Glutamatergic neuron (in vitro differentiated cells): Measurements from ENCODE around the gene LSAMP. TPM values are rescaled to one million over a fixed set of nuclear protein-coding genes. Genes with fewer than 3 reads are reported as not detected.

ENCODE experiments used
- DNase-seq: peaks from one replicate; pipeline ENCODE4 v3.0.0; 2022
- H3K27ac Mint-ChIP-seq: one replicate; pipeline ENCODE4 v1.8.0; 2020; ENCODE audit warnings: mild to moderate bottlenecking, mixed read lengths, inconsistent platforms; ENCODE audit not compliant: unreplicated experiment
- H3K27me3 Mint-ChIP-seq: one replicate; pipeline ENCODE4 v1.8.0; 2020; ENCODE audit warnings: mild to moderate bottlenecking, moderate library complexity, mixed read lengths, inconsistent platforms; ENCODE audit not compliant: unreplicated experiment
- H3K36me3 Mint-ChIP-seq: one replicate; pipeline ENCODE4 v1.8.0; 2020; ENCODE audit warnings: mild to moderate bottlenecking, mixed read lengths, inconsistent platforms; ENCODE audit not compliant: unreplicated experiment
- H3K4me1 Mint-ChIP-seq: one replicate; pipeline ENCODE4 v1.8.0; 2020; ENCODE audit warnings: mild to moderate bottlenecking, low read depth, mixed read lengths, inconsistent platforms; ENCODE audit not compliant: unreplicated experiment
- H3K4me3 Mint-ChIP-seq: one replicate; pipeline ENCODE4 v1.8.0; 2020; ENCODE audit warnings: mild to moderate bottlenecking, mixed read lengths, inconsistent platforms; ENCODE audit not compliant: unreplicated experiment
- H3K9me3 Mint-ChIP-seq: one replicate; pipeline ENCODE4 v1.8.0; 2020; ENCODE audit warnings: mild to moderate bottlenecking, moderate library complexity, mixed read lengths, inconsistent platforms; ENCODE audit not compliant: unreplicated experiment
- total RNA-seq: library from RNA; stranded (reverse); fragmentation: NEBNext Ultra II Directional; extraction: Animal tissue kit (Norgen Biotek cat#: 25700); gene quantifications from one replicate; pipeline ENCODE4 v1.2.1, GENCODE V29; 2021; ENCODE audit not compliant: unreplicated experiment
- TF ChIP-seq, protein P1 (sequence below): fragments of 200-600 bp; sonication (generic); IDR thresholded peaks from one replicate; pipeline ENCODE4 v1.5.0; 2021; ENCODE audit not compliant: partially characterized antibody, unreplicated experiment

Gene LSAMP
- total RNA-seq, 1 donor from 2014 or later = 67.1 TPM

DNA sequence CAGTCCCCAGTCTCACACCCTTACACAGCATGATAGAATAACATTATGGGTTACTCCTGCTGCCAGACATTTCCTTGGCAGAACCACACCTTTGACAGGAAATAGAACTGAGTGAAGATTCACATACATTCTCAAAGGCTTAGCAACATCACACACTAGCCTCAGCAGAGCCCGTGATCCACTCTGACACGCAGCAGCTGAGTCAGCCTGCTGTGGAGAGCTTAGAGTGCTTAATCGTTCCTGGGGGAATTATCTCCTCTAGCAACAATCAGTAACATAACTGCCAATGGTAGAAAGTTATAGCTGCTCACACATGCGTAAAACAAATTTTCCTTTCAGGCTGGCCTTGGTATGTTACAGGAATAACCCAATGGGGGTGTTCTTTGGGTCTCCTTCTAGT, 439.9 kb downstream of the LSAMP start:
- Mint-ChIP-seq H3K27ac (no peak overlapping the region), H3K27me3 (peaks cover 2% of the 10 kb centered on the region), H3K9me3 (peaks cover 3% of the 10 kb centered on the region), H3K4me3 (no peak overlapping the region), H3K36me3 (no peaks in the 10 kb centered on the region), H3K4me1 (peaks cover 32% of the 10 kb centered on the region)
- DNase-seq = peak; percentile 56
- TF ChIP-seq, protein P1, sequence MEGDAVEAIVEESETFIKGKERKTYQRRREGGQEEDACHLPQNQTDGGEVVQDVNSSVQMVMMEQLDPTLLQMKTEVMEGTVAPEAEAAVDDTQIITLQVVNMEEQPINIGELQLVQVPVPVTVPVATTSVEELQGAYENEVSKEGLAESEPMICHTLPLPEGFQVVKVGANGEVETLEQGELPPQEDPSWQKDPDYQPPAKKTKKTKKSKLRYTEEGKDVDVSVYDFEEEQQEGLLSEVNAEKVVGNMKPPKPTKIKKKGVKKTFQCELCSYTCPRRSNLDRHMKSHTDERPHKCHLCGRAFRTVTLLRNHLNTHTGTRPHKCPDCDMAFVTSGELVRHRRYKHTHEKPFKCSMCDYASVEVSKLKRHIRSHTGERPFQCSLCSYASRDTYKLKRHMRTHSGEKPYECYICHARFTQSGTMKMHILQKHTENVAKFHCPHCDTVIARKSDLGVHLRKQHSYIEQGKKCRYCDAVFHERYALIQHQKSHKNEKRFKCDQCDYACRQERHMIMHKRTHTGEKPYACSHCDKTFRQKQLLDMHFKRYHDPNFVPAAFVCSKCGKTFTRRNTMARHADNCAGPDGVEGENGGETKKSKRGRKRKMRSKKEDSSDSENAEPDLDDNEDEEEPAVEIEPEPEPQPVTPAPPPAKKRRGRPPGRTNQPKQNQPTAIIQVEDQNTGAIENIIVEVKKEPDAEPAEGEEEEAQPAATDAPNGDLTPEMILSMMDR = no peak

DNA sequence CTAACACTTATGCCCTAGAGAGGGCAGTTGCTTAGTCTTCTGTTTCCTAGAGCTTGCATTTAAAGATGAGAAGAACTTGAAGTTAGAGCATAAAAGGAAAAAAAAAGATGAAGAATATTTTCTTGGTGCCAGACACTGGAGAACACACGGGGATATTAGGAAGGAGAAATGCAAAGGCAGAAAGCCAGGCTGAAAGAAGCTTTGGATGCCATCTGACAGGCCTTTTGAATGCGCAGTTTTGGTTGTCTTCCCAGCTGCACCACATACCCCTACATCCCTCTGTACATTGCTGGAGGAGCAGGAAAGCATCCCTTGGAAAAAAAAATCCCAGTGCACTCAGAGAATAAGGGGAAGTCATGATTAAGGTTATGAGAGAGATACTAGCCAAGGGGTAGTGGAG, 443.1 kb downstream of the LSAMP start:
- TF ChIP-seq, protein P1 = no peak
- Mint-ChIP-seq H3K4me3 (no peak overlapping the region), H3K9me3 (peaks cover 9% of the 10 kb centered on the region), H3K27ac (no peak overlapping the region), H3K4me1 (peaks cover 57% of the 10 kb centered on the region), H3K36me3 (no peaks in the 10 kb centered on the region), H3K27me3 (peaks cover 8% of the 10 kb centered on the region)
- no peak for DNase-seq

DNA sequence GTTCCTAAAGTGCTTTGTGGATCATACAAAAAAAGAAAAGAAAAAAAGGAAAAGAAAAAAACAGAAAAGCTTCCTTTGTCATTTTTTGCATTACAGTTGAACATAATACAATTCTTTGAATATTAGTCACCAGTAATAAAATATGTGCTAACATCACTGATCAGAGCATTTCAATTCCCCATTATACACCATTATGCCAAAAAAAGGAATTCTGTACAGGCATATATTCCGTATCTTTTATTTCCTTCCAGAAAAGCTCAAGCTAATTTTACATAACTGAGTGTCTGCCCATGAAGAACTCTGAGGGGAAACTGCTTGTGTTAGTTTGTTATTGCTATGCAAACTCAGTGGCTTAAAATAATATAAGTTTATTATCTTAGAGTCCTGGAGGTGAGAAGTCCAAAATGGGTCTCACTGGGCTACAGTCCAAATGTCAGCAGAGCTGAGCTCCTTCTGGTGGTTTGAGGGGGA, 444.1 kb downstream of the LSAMP start:
- Mint-ChIP-seq H3K36me3 (no peaks in the 10 kb centered on the region), H3K4me1 (peaks cover 60% of the 10 kb centered on the region), H3K27ac (peak overlapping the region; percentile 71), H3K27me3 (peaks cover 8% of the 10 kb centered on the region), H3K9me3 (peaks cover 9% of the 10 kb centered on the region), H3K4me3 (no peak overlapping the region)
- DNase-seq = no peak
- TF ChIP-seq, protein P1 = no peak

DNA sequence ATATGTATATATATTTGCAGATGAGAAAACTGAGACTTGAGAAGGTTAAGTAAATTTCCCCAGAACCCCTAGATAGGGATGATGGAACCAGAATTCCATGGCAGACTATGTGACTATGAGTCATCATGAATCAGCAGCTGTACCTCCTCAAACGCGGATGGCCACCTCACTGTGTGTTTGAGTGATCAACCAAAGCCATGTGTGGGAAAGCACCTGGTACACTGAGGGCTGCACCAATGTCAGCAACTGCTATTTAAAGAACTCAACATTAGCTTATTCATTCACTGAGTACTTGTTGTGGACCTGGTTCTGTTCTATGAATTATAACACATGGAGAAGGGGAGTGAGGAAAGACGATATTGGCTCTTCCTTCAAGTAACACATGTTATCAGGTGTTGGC, 445.0 kb downstream of the LSAMP start:
- no peak for DNase-seq
- Mint-ChIP-seq H3K27me3 (peaks cover 7% of the 10 kb centered on the region), H3K27ac (peak overlapping the region; percentile 71), H3K9me3 (peaks cover 9% of the 10 kb centered on the region), H3K4me3 (no peak overlapping the region), H3K36me3 (no peaks in the 10 kb centered on the region), H3K4me1 (peaks cover 56% of the 10 kb centered on the region)
- TF ChIP-seq, protein P1 = no peak

DNA sequence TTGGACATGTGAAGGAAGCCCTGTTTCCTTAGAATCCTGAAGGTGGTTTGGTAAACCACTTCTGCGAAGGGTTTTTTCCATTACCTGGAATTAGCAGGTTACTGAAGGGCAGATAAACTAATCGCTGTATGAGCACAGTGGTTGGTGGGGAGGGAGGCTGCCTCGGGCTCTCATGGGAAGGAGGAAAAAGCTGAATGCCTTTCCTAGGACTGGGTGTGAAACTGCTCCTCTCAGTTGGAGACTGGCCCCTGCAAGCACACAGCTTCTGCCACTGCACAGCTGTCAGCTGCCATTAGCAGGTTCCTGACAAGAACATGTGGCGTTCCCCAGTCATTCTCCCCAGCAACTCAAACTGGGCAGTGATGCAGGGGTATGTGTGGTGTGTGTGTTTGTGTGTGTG, 445.7 kb downstream of the LSAMP start:
- H3K4me3 Mint-ChIP-seq = peak overlapping the region; percentile 74
- H3K9me3 Mint-ChIP-seq = peaks cover 9% of the 10 kb centered on the region
- no peaks in the 10 kb centered on the region for H3K36me3 Mint-ChIP-seq
- peaks cover 7% of the 10 kb centered on the region for H3K27me3 Mint-ChIP-seq
- peak overlapping the region; percentile 96 for H3K27ac Mint-ChIP-seq
- TF ChIP-seq, protein P1 = no peak
- H3K4me1 Mint-ChIP-seq = peaks cover 51% of the 10 kb centered on the region
- peak; percentile 65 for DNase-seq
